GM21723 (cell line): ENCODE measurements around the gene ZNF561.
"Not testable (repeated sequence)": the region's sequence is repeated elsewhere in the genome, so short reads cannot be mapped to it uniquely, and the experiment has no call there.

ENCODE experiments used
- ATAC-seq: cut with Tn5 transposase; IDR thresholded peaks from one replicate; pipeline ENCODE4 v1.9.1; 2021; ENCODE audit warnings: mild to moderate bottlenecking, moderate library complexity; ENCODE audit not compliant: unreplicated experiment

Gene ZNF561

DNA sequence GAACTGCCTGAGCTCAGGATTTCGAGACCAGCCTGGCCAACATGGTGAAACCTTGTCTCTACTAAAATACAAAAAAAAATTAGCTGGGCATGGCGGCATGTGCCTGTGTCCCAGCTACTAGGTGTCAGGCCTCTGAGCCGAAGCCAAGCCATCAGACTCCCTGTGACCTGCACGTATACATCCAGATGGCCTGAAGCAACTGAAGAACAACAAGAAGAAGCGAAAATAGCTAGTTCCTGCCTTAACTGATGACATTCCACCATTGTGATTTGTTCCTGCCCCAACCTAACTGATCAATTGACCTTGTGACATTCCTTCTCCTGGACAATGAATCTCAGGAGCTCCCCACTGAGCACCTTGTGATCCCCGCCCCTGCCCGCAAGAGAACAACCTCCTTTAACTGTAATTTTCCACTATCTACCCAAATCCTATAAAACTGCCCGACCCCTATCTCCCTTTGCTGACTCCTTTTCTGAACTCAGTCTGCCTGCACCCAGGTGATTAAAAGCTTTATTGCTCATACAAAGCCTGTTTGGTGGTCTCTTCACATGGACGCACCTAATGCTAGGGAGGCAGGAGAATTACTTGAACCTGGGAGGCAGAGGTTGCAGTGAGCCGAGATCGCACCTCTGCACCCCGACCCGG lies 38.8 kb downstream of the ZNF561 start:
- not testable (repeated sequence) for ATAC-seq

DNA sequence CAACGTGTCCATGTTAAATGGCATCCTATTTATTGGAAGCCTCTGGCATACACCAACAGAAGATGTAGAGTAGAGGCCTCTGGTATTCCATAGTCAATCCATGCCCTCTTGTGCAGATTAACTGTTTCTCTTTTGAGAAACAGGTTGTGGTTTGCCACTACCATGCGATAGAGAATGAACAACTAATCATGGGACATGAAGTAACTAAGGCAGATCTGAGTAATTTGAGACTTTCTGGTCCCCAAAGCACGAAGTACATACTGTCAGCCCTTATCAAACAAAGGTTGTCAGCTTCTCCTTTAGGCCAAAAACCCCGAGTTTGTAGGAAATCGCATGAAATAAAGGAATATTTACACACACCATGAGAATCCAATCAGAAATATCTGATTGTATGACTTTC lies 40.3 kb downstream of the ZNF561 start:
- ATAC-seq = no peak

DNA sequence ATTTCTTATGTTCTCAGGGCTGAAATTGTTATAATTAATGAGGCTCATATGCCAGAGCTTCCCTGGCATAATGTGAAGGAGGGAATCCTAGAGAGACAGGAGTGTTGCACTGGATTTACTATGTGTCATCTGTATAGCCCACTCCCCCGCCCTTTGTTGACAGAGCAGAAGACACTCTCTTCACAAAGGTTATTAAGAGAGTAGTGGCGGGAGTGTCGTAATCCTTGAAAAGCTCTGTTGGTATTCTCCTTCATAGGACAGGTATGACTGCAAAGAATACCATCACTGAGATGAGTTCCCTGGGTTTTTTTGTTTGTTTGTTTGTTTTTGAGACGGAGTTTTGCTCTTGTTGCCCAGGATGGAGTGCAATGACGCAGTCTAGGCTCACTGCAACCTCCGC lies 50.8 kb downstream of the ZNF561 start:
- no peak for ATAC-seq

DNA sequence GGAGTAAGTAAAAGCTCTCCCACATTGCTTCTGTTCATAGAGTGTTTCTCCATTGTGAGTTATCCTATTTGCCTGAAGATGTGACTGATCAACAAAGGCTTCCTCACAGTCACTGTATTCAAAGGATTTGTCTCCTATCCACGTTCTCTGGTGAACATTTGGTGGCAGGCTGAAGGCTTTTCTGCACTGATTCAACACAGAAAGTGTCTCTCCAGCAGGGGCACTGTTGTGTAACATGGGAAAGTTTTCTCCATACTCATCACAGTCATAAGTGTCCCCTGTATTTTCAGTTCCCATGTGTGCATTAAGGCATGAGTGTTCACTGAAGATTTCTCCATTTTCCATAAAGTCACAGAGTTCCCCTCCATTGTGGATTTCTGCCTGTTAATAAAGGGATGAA lies 54.3 kb downstream of the ZNF561 start:
- ATAC-seq = no peak

DNA sequence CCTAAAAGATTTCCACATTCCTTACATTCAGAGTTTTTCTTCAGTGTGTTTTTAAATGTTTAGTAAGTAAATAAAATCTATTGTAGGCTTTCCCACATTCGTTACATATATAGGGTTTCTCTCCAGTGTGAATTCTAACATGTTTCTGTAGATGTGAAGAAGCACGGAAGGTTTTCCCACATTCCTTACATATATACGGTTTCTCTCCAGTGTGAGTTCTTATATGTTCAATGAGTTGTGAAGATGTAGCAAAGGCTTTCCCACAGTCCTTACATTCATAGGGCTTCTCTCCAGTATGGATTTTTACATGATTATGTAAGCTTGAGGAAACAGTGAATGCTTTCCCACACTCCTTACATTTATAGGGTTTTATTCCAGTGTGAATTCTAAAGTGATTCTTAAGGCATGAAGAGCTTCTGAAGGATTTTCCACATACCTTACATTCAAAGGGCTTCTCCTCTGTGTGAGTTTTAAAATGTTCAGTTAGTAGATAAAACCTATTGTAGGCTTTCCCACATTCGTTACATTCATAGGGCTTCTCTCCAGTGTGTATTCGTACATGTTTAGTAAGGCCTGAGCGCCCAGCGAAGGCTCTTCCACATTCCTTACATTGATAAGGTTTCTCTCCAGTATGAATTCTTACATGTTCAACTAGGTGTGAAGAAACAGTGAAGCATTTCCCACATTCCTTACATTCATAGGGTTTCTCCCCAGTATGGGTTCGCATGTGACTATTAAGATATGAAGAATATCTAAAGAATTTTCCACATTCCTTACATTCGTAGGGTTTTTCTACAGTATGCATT lies 54.9 kb downstream of the ZNF561 start:
- no peak for ATAC-seq
